Uterus (tissue), 4 donors: ENCODE results near the gene THBS2. TPM values are rescaled to one million over a fixed set of nuclear protein-coding genes. Genes with fewer than 3 reads are reported as not detected.

Source experiments
- DNase-seq, 2 donors: peaks; one replicate each; pipeline ENCODE4 v3.0.0-alpha.2; 2019 to 2020
- H3K27ac ChIP-seq, 2 donors: fragments of 200-600 bp; sonication (generic); 1 replicate in 1 of 2; 2 replicates in 1 of 2; pipeline ENCODE4 v1.5.1; 2016 to 2018
- H3K27me3 ChIP-seq, 2 donors: fragments of 200-600 bp; sonication (generic); one replicate each; pipeline ENCODE4 v1.5.1; 2018 to 2019; ENCODE audit warnings: control low read depth in 1 of 2
- H3K36me3 ChIP-seq, 2 donors: fragments of 200-600 bp; sonication (generic); one replicate each; pipeline ENCODE4 v1.5.1; 2019; ENCODE audit warnings: control low read depth in 1 of 2
- H3K4me1 ChIP-seq, 2 donors: fragments of 200-600 bp; sonication (generic); one replicate each; pipeline ENCODE4 v1.5.1; 2018 to 2019; ENCODE audit warnings: control low read depth in 1 of 2
- H3K4me3 ChIP-seq, 2 donors: fragments of 200-600 bp; sonication (generic); 1 replicate in 1 of 2; 2 replicates in 1 of 2; pipeline ENCODE4 v1.5.1; 2018 to 2019; ENCODE audit warnings: mild to moderate bottlenecking in 1 of 2
- H3K9me3 ChIP-seq, 2 donors: fragments of 200-600 bp; sonication (generic); one replicate each; pipeline ENCODE4 v1.5.1; 2019; ENCODE audit warnings: control low read depth in 1 of 2
- CTCF ChIP-seq, 4 experiments: fragments of 200-600 bp in 2 of 4; fragments of 450-650 bp in 2 of 4; sonication (generic) in 2 of 4; IDR thresholded peaks; one replicate each; pipeline ENCODE4 v1.5.1; 2016 to 2019; ENCODE audit warnings: antibody characterized with exemption in 4 of 4, mild to moderate bottlenecking in 2 of 4, moderate library complexity in 1 of 4
- POLR2A ChIP-seq, 2 donors: fragments of 450-650 bp; IDR thresholded peaks; one replicate each; pipeline ENCODE4 v1.6.1; 2016; ENCODE audit warnings: antibody characterized with exemption in 2 of 2, mild to moderate bottlenecking in 1 of 2, moderate library complexity in 1 of 2
- intact Hi-C: fragments of 100-400 bp; cut with DNase I; formaldehyde crosslinking; loops from one replicate; pipeline ENCODE4 v1.15.1; 2023; ENCODE audit warnings: low total_unique reads
- total RNA-seq, 4 donors: library from RNA; depleted of rRNA in 3 of 4; stranded (reverse); fragments of >200 nt in 3 of 4; gene quantifications; one replicate each; pipeline versions ENCODE4 v1.1.0 to v1.2.4, GENCODE V29; 2014 to 2023
- donor health status: DM: yes; HTN: yes; CAD: no.

The THBS2 gene
- total RNA-seq, 4 donors from 2014 or later, result 84.0 to 224 (median 136) TPM

GRCh38 chr6:169296622-169297021 lies 43.0 kb upstream of the THBS2 start:
- no peaks in the 10 kb centered on the region for H3K27me3 ChIP-seq
- no peak overlapping the region for H3K4me3 ChIP-seq
- intact Hi-C loops, result no loop called here
- H3K9me3 ChIP-seq, result no peaks in the 10 kb centered on the region
- no peak for TF ChIP-seq POLR2A (IDR thresholded peaks at IDR 0.05)
- TF ChIP-seq CTCF (IDR thresholded peaks at IDR 0.05), result no peak
- no peaks in the 10 kb centered on the region for H3K36me3 ChIP-seq
- no peak overlapping the region for H3K27ac ChIP-seq
- DNase-seq, result no peak
- peaks cover 0 to 16% of the 10 kb centered on the region in 2 donors for H3K4me1 ChIP-seq

GRCh38 chr6:169296170-169296569 lies 42.5 kb upstream of the THBS2 start:
- Histone ChIP-seq H3K9me3 (no peaks in the 10 kb centered on the region), H3K27me3 (no peaks in the 10 kb centered on the region), H3K36me3 (no peaks in the 10 kb centered on the region), H3K27ac (no peak overlapping the region), H3K4me1 (peaks cover 0 to 16% of the 10 kb centered on the region in 2 donors), H3K4me3 (no peak overlapping the region)
- TF ChIP-seq CTCF (IDR thresholded peaks at IDR 0.05), result no peak
- TF ChIP-seq POLR2A (IDR thresholded peaks at IDR 0.05), result no peak
- no peak for DNase-seq
- intact Hi-C loops, result no loop called here

- no peaks in the 10 kb centered on the region for H3K9me3 ChIP-seq
- H3K27me3 ChIP-seq, result no peaks in the 10 kb centered on the region
- H3K36me3 ChIP-seq, result no peaks in the 10 kb centered on the region
- H3K4me1 ChIP-seq, result peaks cover 0 to 16% of the 10 kb centered on the region in 2 donors
- DNase-seq, result no peak
- intact Hi-C loops, result no loop called here
- peak overlapping the region; percentile 83 to 90 for H3K27ac ChIP-seq
- TF ChIP-seq POLR2A (IDR thresholded peaks at IDR 0.05), result no peak
- TF ChIP-seq CTCF (IDR thresholded peaks at IDR 0.05), result no peak
- no peak overlapping the region for H3K4me3 ChIP-seq
Measured at GRCh38 chr6:169293196-169293595, 39.5 kb upstream of the THBS2 start.

- Histone ChIP-seq H3K27me3 (no peaks in the 10 kb centered on the region), H3K9me3 (no peaks in the 10 kb centered on the region), H3K4me3 (no peak overlapping the region), H3K27ac (peak overlapping the region; percentile 83 to 90), H3K36me3 (no peaks in the 10 kb centered on the region), H3K4me1 (peaks cover 0 to 16% of the 10 kb centered on the region in 2 donors)
- intact Hi-C loops, result no loop called here
- DNase-seq, result peak; percentile 81 to 90
- TF ChIP-seq POLR2A (IDR thresholded peaks at IDR 0.05), result no peak
- TF ChIP-seq CTCF (IDR thresholded peaks at IDR 0.05), result no peak
Measured at GRCh38 chr6:169292338-169293124, 38.9 kb upstream of the THBS2 start.

GRCh38 chr6:169291646-169292337 lies 38.1 kb upstream of the THBS2 start:
- TF ChIP-seq CTCF (IDR thresholded peaks at IDR 0.05) (no peak), POLR2A (IDR thresholded peaks at IDR 0.05) (no peak)
- peaks cover 0 to 16% of the 10 kb centered on the region in 2 donors for H3K4me1 ChIP-seq
- H3K27me3 ChIP-seq, result no peaks in the 10 kb centered on the region
- H3K36me3 ChIP-seq, result no peaks in the 10 kb centered on the region
- H3K9me3 ChIP-seq, result no peaks in the 10 kb centered on the region
- peak overlapping the region; percentile 83 to 90 for H3K27ac ChIP-seq
- intact Hi-C loops, result no loop called here
- no peak overlapping the region for H3K4me3 ChIP-seq
- DNase-seq, result no peak
